ENCODE measurements around the gene TMEM44.

Gene TMEM44

GRCh38 chr3:194661946-194662345, 28.7 kb upstream of the TMEM44 start:
- no peak for DNase-seq (ENCODE audit: extremely low read depth, low read depth)
- no peak for TF ChIP-seq CTCF (IDR thresholded peaks at IDR 0.05; ENCODE audit: low read depth, low read length)

- no peak for DNase-seq (ENCODE audit: extremely low read depth, low read depth)
- no peak for TF ChIP-seq CTCF (IDR thresholded peaks at IDR 0.05; ENCODE audit: low read depth, low read length)
Measured at GRCh38 chr3:194661374-194661773, 28.2 kb upstream of the TMEM44 start.

- TF ChIP-seq CTCF (IDR thresholded peaks at IDR 0.05; ENCODE audit: low read depth, low read length): no peak
- DNase-seq (ENCODE audit: extremely low read depth, low read depth): no peak
Measured at GRCh38 chr3:194659778-194660177, 26.6 kb upstream of the TMEM44 start.

- no peak for DNase-seq (ENCODE audit: extremely low read depth, low read depth)
- TF ChIP-seq CTCF (IDR thresholded peaks at IDR 0.05; ENCODE audit: low read depth, low read length): no peak
Measured at GRCh38 chr3:194658477-194659242, 25.4 kb upstream of the TMEM44 start.

- no peak for TF ChIP-seq CTCF (IDR thresholded peaks at IDR 0.05; ENCODE audit: low read depth, low read length)
Measured at GRCh38 chr3:194657439-194657838, 24.2 kb upstream of the TMEM44 start.

GRCh38 chr3:194654443-194654842, 21.2 kb upstream of the TMEM44 start:
- DNase-seq (ENCODE audit: extremely low read depth, low read depth): no peak
- no peak for TF ChIP-seq CTCF (IDR thresholded peaks at IDR 0.05; ENCODE audit: low read depth, low read length)

More at GRCh38 chr3:194657439-194657838, 24.2 kb upstream of the TMEM44 start:
- DNase-seq (ENCODE audit: extremely low read depth, low read depth): no peak

GRCh38 chr3:194647747-194648146, 14.5 kb upstream of the TMEM44 start:
- no peak for TF ChIP-seq CTCF (IDR thresholded peaks at IDR 0.05; ENCODE audit: low read depth, low read length)
- no peak for DNase-seq (ENCODE audit: extremely low read depth, low read depth)

All from AG09319 (cell line).